Mesothelial cell of epicardium (in vitro differentiated cells): ENCODE measurements around the gene RANBP10. TPM values are rescaled to one million over a fixed set of nuclear protein-coding genes. Genes with fewer than 3 reads are reported as not detected.

ENCODE experiments used
- DNase-seq, 2 experiments: peaks; one replicate each; pipeline ENCODE4 v3.0.0; 2021; ENCODE audit warnings: low spot score in 2 of 2; ENCODE audit not compliant: unreplicated experiment in 2 of 2
- H3K27ac Mint-ChIP-seq: 2 replicates; pipeline ENCODE4 v1.8.0; 2021; ENCODE audit warnings: mixed read lengths
- H3K27me3 Mint-ChIP-seq: 2 replicates; pipeline ENCODE4 v1.8.0; 2021; ENCODE audit warnings: low read depth, mixed read lengths
- H3K36me3 Mint-ChIP-seq: 2 replicates; pipeline ENCODE4 v1.8.0; 2021; ENCODE audit warnings: mixed read lengths
- H3K4me1 Mint-ChIP-seq: 2 replicates; pipeline ENCODE4 v1.8.0; 2021; ENCODE audit warnings: mixed read lengths
- H3K4me3 Mint-ChIP-seq: 2 replicates; pipeline ENCODE4 v1.8.0; 2021; ENCODE audit warnings: mild to moderate bottlenecking, moderate library complexity, mixed read lengths
- H3K9me3 Mint-ChIP-seq: 2 replicates; pipeline ENCODE4 v1.8.0; 2021; ENCODE audit warnings: mixed read lengths
- total RNA-seq: library from RNA; stranded (reverse); gene quantifications from 3 replicates; pipeline ENCODE4 v1.2.1, GENCODE V29; 2021
- TF ChIP-seq, protein P1 (sequence below): fragments of 200-600 bp; sonication (generic); IDR thresholded peaks from one replicate; pipeline ENCODE4 v1.5.0; 2021; ENCODE audit warnings: antibody characterized with exemption; ENCODE audit not compliant: unreplicated experiment

RANBP10 gene
- total RNA-seq, 1 donor from 2014 or later, result 24.0 TPM

DNA sequence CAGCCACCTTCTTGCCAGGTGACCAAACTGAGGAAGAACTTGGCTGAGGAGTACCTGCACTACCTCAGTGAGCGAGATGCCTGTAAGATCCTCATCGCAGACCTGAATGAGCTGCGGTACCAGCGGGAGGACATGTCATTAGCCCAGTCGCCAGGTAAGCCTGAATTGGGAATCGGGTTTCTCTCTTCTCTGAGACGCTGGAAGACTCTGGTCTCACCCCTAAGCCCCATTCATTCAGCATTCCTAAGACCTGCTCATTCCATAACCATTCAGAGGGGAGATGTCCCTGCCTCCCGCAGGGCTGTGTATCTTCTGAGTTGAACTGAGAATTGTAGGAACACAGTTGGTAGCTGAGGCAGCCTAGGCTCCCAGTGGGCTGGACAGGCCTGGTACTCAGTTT, 18.8 kb upstream of the RANBP10 start:
- DNase-seq, result no peak
- H3K27ac Mint-ChIP-seq, result no peak overlapping the region
- no peaks in the 10 kb centered on the region for H3K9me3 Mint-ChIP-seq
- H3K4me3 Mint-ChIP-seq, result no peak overlapping the region
- peaks cover 9% of the 10 kb centered on the region for H3K36me3 Mint-ChIP-seq
- H3K27me3 Mint-ChIP-seq, result no peaks in the 10 kb centered on the region
- no peaks in the 10 kb centered on the region for H3K4me1 Mint-ChIP-seq
- TF ChIP-seq, protein P1, sequence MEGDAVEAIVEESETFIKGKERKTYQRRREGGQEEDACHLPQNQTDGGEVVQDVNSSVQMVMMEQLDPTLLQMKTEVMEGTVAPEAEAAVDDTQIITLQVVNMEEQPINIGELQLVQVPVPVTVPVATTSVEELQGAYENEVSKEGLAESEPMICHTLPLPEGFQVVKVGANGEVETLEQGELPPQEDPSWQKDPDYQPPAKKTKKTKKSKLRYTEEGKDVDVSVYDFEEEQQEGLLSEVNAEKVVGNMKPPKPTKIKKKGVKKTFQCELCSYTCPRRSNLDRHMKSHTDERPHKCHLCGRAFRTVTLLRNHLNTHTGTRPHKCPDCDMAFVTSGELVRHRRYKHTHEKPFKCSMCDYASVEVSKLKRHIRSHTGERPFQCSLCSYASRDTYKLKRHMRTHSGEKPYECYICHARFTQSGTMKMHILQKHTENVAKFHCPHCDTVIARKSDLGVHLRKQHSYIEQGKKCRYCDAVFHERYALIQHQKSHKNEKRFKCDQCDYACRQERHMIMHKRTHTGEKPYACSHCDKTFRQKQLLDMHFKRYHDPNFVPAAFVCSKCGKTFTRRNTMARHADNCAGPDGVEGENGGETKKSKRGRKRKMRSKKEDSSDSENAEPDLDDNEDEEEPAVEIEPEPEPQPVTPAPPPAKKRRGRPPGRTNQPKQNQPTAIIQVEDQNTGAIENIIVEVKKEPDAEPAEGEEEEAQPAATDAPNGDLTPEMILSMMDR, result no peak

DNA sequence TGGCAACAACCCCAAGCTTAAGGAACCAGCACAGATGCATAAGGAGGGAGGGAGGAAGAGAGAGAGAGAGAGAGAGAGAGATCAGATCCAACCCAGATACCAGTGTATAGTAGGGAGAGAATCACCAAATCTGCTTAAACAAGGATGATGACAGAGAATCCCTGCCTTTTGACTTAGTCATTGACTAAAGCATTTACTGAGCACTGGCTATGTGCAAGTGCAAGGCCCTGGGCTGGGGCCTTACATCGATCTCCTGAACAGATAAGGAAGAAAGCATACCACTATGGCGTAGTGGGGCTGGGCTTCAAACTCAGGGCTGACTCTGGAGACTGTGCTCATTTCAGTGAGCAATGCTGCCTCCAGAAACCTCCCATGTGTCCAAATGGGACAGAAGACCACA, 16.2 kb upstream of the RANBP10 start:
- DNase-seq, result no peak
- Mint-ChIP-seq H3K4me3 (no peak overlapping the region), H3K4me1 (no peaks in the 10 kb centered on the region), H3K9me3 (no peaks in the 10 kb centered on the region), H3K36me3 (peaks cover 5% of the 10 kb centered on the region), H3K27ac (no peak overlapping the region), H3K27me3 (no peaks in the 10 kb centered on the region)
- TF ChIP-seq, protein P1, result no peak

DNA sequence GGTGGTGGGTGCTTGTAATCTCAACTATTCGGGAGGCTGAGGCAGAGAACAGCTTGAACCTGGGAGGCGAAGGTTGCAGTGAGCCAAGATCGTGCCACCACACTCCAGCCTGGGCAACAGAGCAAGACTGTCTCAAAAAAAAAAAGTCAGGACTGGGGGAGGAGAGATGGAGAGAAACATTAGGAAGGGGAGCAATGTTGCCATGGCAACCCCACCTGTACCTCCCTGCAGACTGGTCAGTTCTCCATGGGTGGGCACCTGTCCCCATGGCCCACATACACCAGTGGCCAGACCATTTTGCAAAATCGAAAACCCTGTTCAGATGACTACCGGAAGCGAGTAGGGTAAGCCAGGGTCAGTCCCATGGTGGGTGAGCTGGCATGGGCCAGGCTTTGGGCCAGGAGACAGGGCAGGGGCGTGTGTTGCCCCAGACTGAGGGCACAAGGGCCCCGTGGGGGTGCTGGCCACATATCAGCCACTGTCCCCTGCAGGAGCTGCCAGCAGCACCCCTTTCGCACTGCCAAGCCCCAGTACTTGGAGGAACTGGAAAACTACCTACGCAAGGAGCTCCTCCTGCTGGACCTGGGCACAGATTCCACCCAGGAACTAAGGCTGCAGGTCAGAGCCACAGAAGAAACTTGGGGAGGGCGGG, 14.4 kb upstream of the RANBP10 start:
- Mint-ChIP-seq H3K36me3 (no peaks in the 10 kb centered on the region), H3K9me3 (no peaks in the 10 kb centered on the region), H3K27me3 (no peaks in the 10 kb centered on the region), H3K4me3 (no peak overlapping the region), H3K27ac (no peak overlapping the region), H3K4me1 (peaks cover 2% of the 10 kb centered on the region)
- no peak for DNase-seq
- TF ChIP-seq, protein P1, result no peak

DNA sequence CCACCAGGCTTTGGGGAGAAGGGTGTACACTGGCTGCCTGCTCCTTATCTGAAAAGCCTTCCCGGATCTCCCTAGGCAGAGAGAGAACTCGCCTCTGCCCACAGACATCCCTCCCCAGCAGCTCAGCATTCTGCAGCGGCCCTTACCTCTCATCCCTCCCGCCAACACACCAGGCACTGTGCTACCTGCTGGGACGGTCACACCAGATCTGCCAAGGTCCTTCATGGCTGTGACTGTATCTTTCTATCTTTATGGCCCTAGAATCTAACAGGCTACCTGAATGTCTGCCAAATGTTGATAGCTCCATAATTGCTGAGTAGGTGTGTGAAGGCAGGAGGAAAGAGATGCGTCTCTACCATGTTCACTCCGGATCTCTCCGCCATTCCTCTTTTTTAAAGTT, 8.2 kb upstream of the RANBP10 start:
- H3K4me1 Mint-ChIP-seq, result peaks cover 2% of the 10 kb centered on the region
- H3K9me3 Mint-ChIP-seq, result no peaks in the 10 kb centered on the region
- TF ChIP-seq, protein P1, result no peak
- no peaks in the 10 kb centered on the region for H3K36me3 Mint-ChIP-seq
- no peaks in the 10 kb centered on the region for H3K27me3 Mint-ChIP-seq
- no peak overlapping the region for H3K4me3 Mint-ChIP-seq
- H3K27ac Mint-ChIP-seq, result no peak overlapping the region
- DNase-seq, result no peak

DNA sequence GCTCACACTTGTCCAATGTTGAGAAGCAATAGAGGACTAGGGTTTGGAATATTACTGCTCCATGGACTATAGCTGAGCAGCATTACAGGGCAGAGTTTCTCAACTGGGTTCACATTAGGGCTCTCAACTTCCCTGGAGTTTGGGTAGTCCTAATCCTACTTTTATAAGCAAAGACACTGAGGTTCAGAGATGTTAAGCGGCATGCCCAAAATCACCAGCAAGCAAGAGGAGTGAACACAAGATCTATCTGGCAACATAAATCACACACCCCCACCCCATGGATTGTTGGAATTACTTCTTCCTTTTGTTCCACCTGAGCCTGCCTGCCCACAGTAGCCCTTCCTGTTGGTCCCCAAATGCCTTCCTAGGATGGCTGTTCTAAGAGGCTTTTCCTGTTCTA, 5.5 kb upstream of the RANBP10 start:
- TF ChIP-seq, protein P1, result no peak
- Mint-ChIP-seq H3K36me3 (no peaks in the 10 kb centered on the region), H3K4me3 (no peak overlapping the region), H3K9me3 (no peaks in the 10 kb centered on the region), H3K27me3 (no peaks in the 10 kb centered on the region), H3K27ac (no peak overlapping the region), H3K4me1 (peaks cover 7% of the 10 kb centered on the region)
- DNase-seq, result no peak
